IMR-90 (cell line): ENCODE results near the gene DESI2. TPM values are rescaled to one million over a fixed set of nuclear protein-coding genes. Genes with fewer than 3 reads are reported as not detected.

ENCODE experiments used
- ATAC-seq: fragments of 200-7000 bp; cut with Tn5 transposase; 2 replicates; pipeline ENCODE4 v1.9.1; 2020; ENCODE audit warnings: low read depth, mild to moderate bottlenecking, moderate library complexity
- BruUV-seq: library from RNA; stranded (reverse); fragments of 400-500 nt; replicated peaks from 2 replicates; lab custom pipeline; 2021; lab: Mats Ljungman, UMichigan
- CTCF ChIA-PET: fragments of 300-600 bp; formaldehyde crosslinking; extraction: SDS; loops from one replicate; lab custom pipeline; 2021; ENCODE audit warnings: antibody characterized with exemption; lab: Yijun Ruan, JAX
- POLR2A ChIA-PET: fragments of 300-600 bp; sonication (Branson Sonifier 250); formaldehyde crosslinking; loops from one replicate; lab custom pipeline; 2022; ENCODE audit warnings: antibody characterized with exemption; ENCODE audit not compliant: unreplicated experiment; lab: Charles Lee
- DNase-seq: peaks from one replicate; pipeline ENCODE4 v3.0.0; 2013
- H2AFZ ChIP-seq: replicated peaks from 2 replicates; pipeline ENCODE3; 2013; ENCODE audit warnings: low read length, mild to moderate bottlenecking; ENCODE audit not compliant: poor library complexity
- H2AK5ac ChIP-seq: 2 replicates; pipeline ENCODE4 v1.6.1; 2013; ENCODE audit warnings: low read depth, low read length, inconsistent platforms
- H2AK9ac ChIP-seq: replicated peaks from 2 replicates; pipeline ENCODE3; 2013; ENCODE audit warnings: mild to moderate bottlenecking, low read depth, low read length, moderate library complexity; ENCODE audit not compliant: poor library complexity
- H2BK120ac ChIP-seq: 2 replicates; pipeline ENCODE4 v1.6.1; 2013; ENCODE audit warnings: low read depth, low read length, inconsistent platforms
- H2BK15ac ChIP-seq: 3 replicates; pipeline ENCODE4 v1.6.1; 2013; ENCODE audit warnings: low read depth, low read length, inconsistent platforms
- H2BK20ac ChIP-seq: 2 replicates; pipeline ENCODE4 v1.6.1; 2013; ENCODE audit warnings: low read depth, mild to moderate bottlenecking, inconsistent platforms, low read length, moderate library complexity
- H2BK5ac ChIP-seq: 2 replicates; pipeline ENCODE4 v1.6.1; 2013; ENCODE audit warnings: mild to moderate bottlenecking, low read depth, low read length, inconsistent platforms; ENCODE audit not compliant: poor library complexity, severe bottlenecking
- H3K14ac ChIP-seq: replicated peaks from 2 replicates; pipeline ENCODE4 v1.6.1; 2013; ENCODE audit warnings: low read depth, low read length, inconsistent platforms
- H3K18ac ChIP-seq: 2 replicates; pipeline ENCODE4 v1.6.1; 2013; ENCODE audit warnings: low read depth, low read length, control low read depth
- H3K23ac ChIP-seq: 2 replicates; pipeline ENCODE4 v1.6.1; 2013; ENCODE audit warnings: low read depth, low read length, inconsistent platforms
- H3K27ac ChIP-seq: 2 replicates; pipeline ENCODE4 v1.5.1; 2013; ENCODE audit warnings: mild to moderate bottlenecking, control low read depth, low read length; ENCODE audit not compliant: insufficient read depth
- H3K27me3 ChIP-seq: 2 replicates; pipeline ENCODE4 v1.6.1; 2013; ENCODE audit warnings: low read length; ENCODE audit not compliant: control insufficient read depth, insufficient read depth
- H3K36me3 ChIP-seq: 2 replicates; pipeline ENCODE4 v1.6.1; 2013; ENCODE audit warnings: low read length, mixed read lengths; ENCODE audit not compliant: control insufficient read depth, insufficient read depth
- H3K4ac ChIP-seq: 2 replicates; pipeline ENCODE4 v1.6.1; 2013; ENCODE audit warnings: low read depth, low read length, inconsistent platforms
- H3K4me1 ChIP-seq: 2 replicates; pipeline ENCODE4 v1.6.1; 2013; ENCODE audit warnings: low read length, mixed read lengths; ENCODE audit not compliant: control insufficient read depth, insufficient read depth
- H3K4me2 ChIP-seq: 2 replicates; pipeline ENCODE4 v1.6.1; 2013; ENCODE audit warnings: low read depth, mild to moderate bottlenecking, control low read depth, low read length, moderate library complexity
- H3K4me3 ChIP-seq: 2 replicates; pipeline ENCODE4 v1.5.1; 2013; ENCODE audit warnings: low read depth, mild to moderate bottlenecking, control low read depth, low read length, moderate library complexity; ENCODE audit not compliant: insufficient read depth
- H3K56ac ChIP-seq: 2 replicates; pipeline ENCODE4 v1.6.1; 2013; ENCODE audit warnings: low read length, inconsistent platforms; ENCODE audit not compliant: insufficient read depth; ENCODE audit errors: extremely low read depth
- H3K79me1 ChIP-seq, 2 experiments: 2 replicates each; pipeline ENCODE4 v1.6.1; 2013; ENCODE audit warnings: low read length in 2 of 2, inconsistent platforms in 1 of 2, low read depth in 1 of 2
- H3K9ac ChIP-seq: 2 replicates; pipeline ENCODE4 v1.6.1; 2013; ENCODE audit warnings: low read depth, low read length, control low read depth
- H3K9me1 ChIP-seq: 2 replicates; pipeline ENCODE4 v1.6.1; 2013; ENCODE audit warnings: low read length, inconsistent platforms; ENCODE audit not compliant: insufficient read depth
- H3K9me3 ChIP-seq: 2 replicates; pipeline ENCODE4 v1.6.1; 2013; ENCODE audit warnings: low read length; ENCODE audit not compliant: control insufficient read depth, insufficient read depth
- H4K20me1 ChIP-seq: 2 replicates; pipeline ENCODE4 v1.6.1; 2013; ENCODE audit warnings: low read length, inconsistent platforms; ENCODE audit not compliant: insufficient read depth
- H4K5ac ChIP-seq: 2 replicates; pipeline ENCODE4 v1.6.1; 2013; ENCODE audit warnings: mild to moderate bottlenecking, low read depth, low read length, control low read depth
- H4K8ac ChIP-seq, 2 experiments: 2 replicates each; pipeline ENCODE4 v1.6.1; 2013; ENCODE audit warnings: low read depth in 2 of 2, low read length in 2 of 2, control low read depth in 1 of 2, inconsistent platforms in 1 of 2
- H4K91ac ChIP-seq: 2 replicates; pipeline ENCODE4 v1.6.1; 2013; ENCODE audit warnings: low read depth, low read length, inconsistent platforms; ENCODE audit not compliant: insufficient read depth
- BHLHE40 ChIP-seq: fragments of 150-350 bp; IDR thresholded peaks from 2 replicates; pipeline ENCODE4 v1.6.1; 2016; ENCODE audit warnings: mild to moderate bottlenecking, low read depth, low read length
- CEBPB ChIP-seq: IDR thresholded peaks from 2 replicates; pipeline ENCODE4 v1.6.1; 2012; ENCODE audit warnings: low read depth, low read length, improper control_type of control experiment
- CHD1 ChIP-seq: IDR thresholded peaks from 2 replicates; pipeline ENCODE4 v1.6.1; 2012; ENCODE audit warnings: low read depth, low read length, improper control_type of control experiment
- ELK1 ChIP-seq: fragments of 150-350 bp; IDR thresholded peaks from 2 replicates; pipeline ENCODE4 v1.6.1; 2016; ENCODE audit warnings: low read depth, mild to moderate bottlenecking, low read length, moderate library complexity, borderline replicate concordance
- FOS ChIP-seq: fragments of 150-350 bp; IDR thresholded peaks from 2 replicates; pipeline ENCODE4 v1.6.1; 2016; ENCODE audit warnings: low read depth, low read length
- MAFK ChIP-seq: IDR thresholded peaks from 2 replicates; pipeline ENCODE4 v1.6.1; 2012; ENCODE audit warnings: low read depth, low read length, improper control_type of control experiment
- MAZ ChIP-seq: IDR thresholded peaks from 2 replicates; pipeline ENCODE4 v1.6.1; 2012; ENCODE audit warnings: low read depth, mild to moderate bottlenecking, low read length, improper control_type of control experiment, moderate library complexity, borderline replicate concordance
- MXI1 ChIP-seq: IDR thresholded peaks from 2 replicates; pipeline ENCODE4 v1.6.1; 2012; ENCODE audit warnings: low read depth, mild to moderate bottlenecking, low read length, moderate library complexity, borderline replicate concordance
- NFE2L2 ChIP-seq: fragments of 150-350 bp; IDR thresholded peaks from 2 replicates; pipeline ENCODE4 v1.6.1; 2016; ENCODE audit warnings: low read depth, mild to moderate bottlenecking, low read length
- POLR2A ChIP-seq: IDR thresholded peaks from 2 replicates; pipeline ENCODE4 v1.6.1; 2012; ENCODE audit warnings: mild to moderate bottlenecking, low read depth, low read length
- RAD21 ChIP-seq: IDR thresholded peaks from 2 replicates; pipeline ENCODE4 v1.6.1; 2012; ENCODE audit warnings: low read length, improper control_type of control experiment
- RCOR1 ChIP-seq: IDR thresholded peaks from 2 replicates; pipeline ENCODE4 v1.6.1; 2012; ENCODE audit warnings: mild to moderate bottlenecking, low read length, improper control_type of control experiment; ENCODE audit not compliant: insufficient replicate concordance
- RFX5 ChIP-seq: IDR thresholded peaks from 2 replicates; pipeline ENCODE4 v1.8.0; 2012; ENCODE audit warnings: low read depth, mild to moderate bottlenecking, low read length, moderate library complexity
- SMC3 ChIP-seq: fragments of 150-350 bp; IDR thresholded peaks from 2 replicates; pipeline ENCODE4 v1.6.1; 2016; ENCODE audit warnings: low read depth, mild to moderate bottlenecking, antibody characterized with exemption, low read length, moderate library complexity
- USF2 ChIP-seq: fragments of 150-350 bp; IDR thresholded peaks from 2 replicates; pipeline ENCODE4 v1.6.1; 2017; ENCODE audit warnings: mild to moderate bottlenecking, antibody characterized with exemption, low read length, low read depth
- WGBS, 2 experiments: methylation state at CpG; one replicate each; pipeline versions ENCODE4 v1.1.5 to v1.1.7; 2013; ENCODE audit warnings: missing lambda C conversion rate in 2 of 2; ENCODE audit not compliant: insufficient read length in 1 of 2; ENCODE audit errors: extremely low coverage in 2 of 2; 5-methylcytosine and 5-hydroxymethylcytosine counted together
- dilution Hi-C: fragments of 300-500 bp; cut with HindIII; formaldehyde crosslinking; loops from one replicate; pipeline ENCODE4 v1.14.3; 2018; ENCODE audit warnings: low sequenced_read_pairs; ENCODE audit not compliant: unreplicated experiment
- in situ Hi-C: fragments of 300-500 bp; cut with MboI; formaldehyde crosslinking; loops from 3 replicates; pipeline ENCODE4 v1.14.3; 2019; ENCODE audit warnings: low sequenced_read_pairs, inconsistent platforms, mixed read lengths
- intact Hi-C: fragments of 100-400 bp; cut with micrococcal nuclease; formaldehyde crosslinking; loops from 2 replicates; pipeline ENCODE4 v1.10.0; 2022
- polyA plus RNA-seq, 3 experiments: library from polyadenylated mRNA; depleted of rRNA; stranded (reverse); fragments of >200 nt; gene quantifications; 2 replicates each; pipeline ENCODE4 v1.2.3, GENCODE V29; 2012; ENCODE audit warnings: low replicate concordance in 1 of 3
- total RNA-seq: library from RNA; depleted of rRNA; stranded (reverse); fragments of >200 nt; gene quantifications from 2 replicates; pipeline ENCODE4 v1.2.3, GENCODE V29; 2012
- TF ChIP-seq, protein P1 (sequence below): conservative IDR thresholded peaks from 2 replicates; pipeline ENCODE4 v1.5.1; 2012; ENCODE audit warnings: mild to moderate bottlenecking, low read depth, low read length, improper control_type of control experiment

The DESI2 gene
- total and polyA plus RNA-seq, 2 of the 4 experiments (the other 2 are of a cell fraction), result 19.0 to 43.6 TPM

- H2AK5ac ChIP-seq, result no peak overlapping the region
- no peak overlapping the region for H3K27ac ChIP-seq
- no peak overlapping the region for H3K18ac ChIP-seq
- ATAC-seq (no peak), DNase-seq (no peak)
- no peak overlapping the region for H4K5ac ChIP-seq
- no CpG with 5 or more reads among the region's 8 CpGs for WGBS, 2 experiments
- H3K56ac ChIP-seq, result no peak overlapping the region
- peaks cover under 1% of the 10 kb centered on the region; the same call in 1 of the 2 replicates for H3K36me3 ChIP-seq
- no peak overlapping the region for H2BK120ac ChIP-seq
- H3K9ac ChIP-seq, result no peak overlapping the region
- H2BK15ac ChIP-seq, result no peak overlapping the region
- no peak overlapping the region for H3K23ac ChIP-seq
- no peak overlapping the region for H2BK20ac ChIP-seq
- POLR2A ChIA-PET, result no interaction called here
- H3K14ac ChIP-seq, result no peak overlapping the region
- intact Hi-C loops (no loop called here), dilution Hi-C loops (no loop called here), in situ Hi-C loops (no loop called here)
- no peak overlapping the region for H2AK9ac ChIP-seq
- H3K4ac ChIP-seq, result no peak overlapping the region
- no TSS peak for BruUV-seq
- no peaks in the 10 kb centered on the region for H3K4me1 ChIP-seq
- H3K79me1 ChIP-seq, result no peaks in the 10 kb centered on the region
- no peaks in the 10 kb centered on the region for H3K27me3 ChIP-seq
- H3K4me3 ChIP-seq, result no peak overlapping the region
- H3K4me2 ChIP-seq, result no peak overlapping the region
- no peak for TF ChIP-seq NFE2L2
- TF ChIP-seq MXI1, result no peak
- no peak for TF ChIP-seq POLR2A
- no peak for TF ChIP-seq SMC3
- no peak for TF ChIP-seq FOS
- TF ChIP-seq, protein P1, sequence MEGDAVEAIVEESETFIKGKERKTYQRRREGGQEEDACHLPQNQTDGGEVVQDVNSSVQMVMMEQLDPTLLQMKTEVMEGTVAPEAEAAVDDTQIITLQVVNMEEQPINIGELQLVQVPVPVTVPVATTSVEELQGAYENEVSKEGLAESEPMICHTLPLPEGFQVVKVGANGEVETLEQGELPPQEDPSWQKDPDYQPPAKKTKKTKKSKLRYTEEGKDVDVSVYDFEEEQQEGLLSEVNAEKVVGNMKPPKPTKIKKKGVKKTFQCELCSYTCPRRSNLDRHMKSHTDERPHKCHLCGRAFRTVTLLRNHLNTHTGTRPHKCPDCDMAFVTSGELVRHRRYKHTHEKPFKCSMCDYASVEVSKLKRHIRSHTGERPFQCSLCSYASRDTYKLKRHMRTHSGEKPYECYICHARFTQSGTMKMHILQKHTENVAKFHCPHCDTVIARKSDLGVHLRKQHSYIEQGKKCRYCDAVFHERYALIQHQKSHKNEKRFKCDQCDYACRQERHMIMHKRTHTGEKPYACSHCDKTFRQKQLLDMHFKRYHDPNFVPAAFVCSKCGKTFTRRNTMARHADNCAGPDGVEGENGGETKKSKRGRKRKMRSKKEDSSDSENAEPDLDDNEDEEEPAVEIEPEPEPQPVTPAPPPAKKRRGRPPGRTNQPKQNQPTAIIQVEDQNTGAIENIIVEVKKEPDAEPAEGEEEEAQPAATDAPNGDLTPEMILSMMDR, result no peak
- TF ChIP-seq RFX5, result no peak
- TF ChIP-seq RCOR1, result no peak
- TF ChIP-seq BHLHE40, result no peak
- TF ChIP-seq USF2, result no peak
- no peak for TF ChIP-seq ELK1
- TF ChIP-seq MAZ, result no peak
- TF ChIP-seq CHD1, result no peak
- no peak for TF ChIP-seq CEBPB
- no peak for TF ChIP-seq MAFK
- no peak for TF ChIP-seq RAD21
- H2BK5ac ChIP-seq, result no peak overlapping the region
- H4K8ac ChIP-seq, result no peak overlapping the region
- no peak overlapping the region for H2AFZ ChIP-seq
- H3K9me3 ChIP-seq, result no peaks in the 10 kb centered on the region
- H4K91ac ChIP-seq, result no peak overlapping the region
- H4K20me1 ChIP-seq, result no peaks in the 10 kb centered on the region
- H3K9me1 ChIP-seq, result peaks cover 3% of the 10 kb centered on the region; the same call in 1 of the 2 replicates
- CTCF ChIA-PET, result no interaction called here
Measured at GRCh38 chr1:244713332-244713731, 60.4 kb downstream of the DESI2 start.
